GM23248 (cell line): ENCODE results near the gene GRPEL2. TPM values are rescaled to one million over a fixed set of nuclear protein-coding genes. Genes with fewer than 3 reads are reported as not detected.

Source experiments
- DNase-seq: peaks from one replicate; pipeline ENCODE4 v3.0.0-alpha.2; 2015
- H2AFZ ChIP-seq: fragments of 200-600 bp; sonication (generic); 2 replicates; pipeline ENCODE4 v1.6.1; 2016; ENCODE audit warnings: antibody characterized with exemption
- H3F3A ChIP-seq: fragments of 200-600 bp; sonication (generic); 2 replicates; pipeline ENCODE4 v1.6.1; 2016; ENCODE audit warnings: mild to moderate bottlenecking, antibody characterized with exemption, mixed run types; ENCODE audit not compliant: insufficient read depth
- H3K27ac ChIP-seq: fragments of 200-600 bp; sonication (generic); 2 replicates; pipeline ENCODE4 v1.5.1; 2016; ENCODE audit warnings: mild to moderate bottlenecking
- H3K27me3 ChIP-seq: fragments of 200-600 bp; sonication (generic); replicated peaks from 2 replicates; pipeline ENCODE4 v1.6.1; 2016; ENCODE audit warnings: mild to moderate bottlenecking; ENCODE audit not compliant: insufficient read depth
- H3K36me3 ChIP-seq: fragments of 200-600 bp; sonication (generic); 2 replicates; pipeline ENCODE4 v1.6.1; 2016; ENCODE audit warnings: low read depth, mild to moderate bottlenecking
- H3K4me1 ChIP-seq: fragments of 200-600 bp; sonication (generic); 2 replicates; pipeline ENCODE4 v1.6.1; 2016; ENCODE audit warnings: mild to moderate bottlenecking; ENCODE audit not compliant: insufficient read depth
- H3K4me2 ChIP-seq: fragments of 200-600 bp; sonication (generic); one replicate; pipeline ENCODE4 v1.6.1; 2016; ENCODE audit warnings: mild to moderate bottlenecking; ENCODE audit not compliant: unreplicated experiment
- H3K4me3 ChIP-seq: fragments of 200-600 bp; sonication (generic); 2 replicates; pipeline ENCODE4 v1.5.1; 2016; ENCODE audit warnings: mild to moderate bottlenecking
- H3K79me2 ChIP-seq: fragments of 200-600 bp; sonication (generic); 2 replicates; pipeline ENCODE4 v1.6.1; 2016; ENCODE audit warnings: mild to moderate bottlenecking; ENCODE audit not compliant: insufficient read depth
- H3K9ac ChIP-seq: fragments of 200-600 bp; sonication (generic); 2 replicates; pipeline ENCODE4 v1.6.1; 2016; ENCODE audit warnings: mild to moderate bottlenecking
- H3K9me2 ChIP-seq: fragments of 200-600 bp; sonication (generic); 2 replicates; pipeline ENCODE4 v1.6.1; 2016; ENCODE audit warnings: mixed run types, mild to moderate bottlenecking, moderate library complexity; ENCODE audit not compliant: insufficient read depth
- H3K9me3 ChIP-seq: fragments of 200-600 bp; sonication (generic); one replicate; pipeline ENCODE4 v1.6.1; 2017; ENCODE audit warnings: low read depth
- H4K20me1 ChIP-seq: fragments of 200-600 bp; sonication (generic); 2 replicates; pipeline ENCODE4 v1.6.0; 2016; ENCODE audit not compliant: insufficient read depth
- EZH2 ChIP-seq: fragments of 200-600 bp; sonication (generic); IDR thresholded peaks from 2 replicates; pipeline ENCODE4 v1.6.1; 2018; ENCODE audit warnings: antibody characterized with exemption, mild to moderate bottlenecking; ENCODE audit not compliant: insufficient read depth, poor library complexity, severe bottlenecking
- EZH2phosphoT487 ChIP-seq: fragments of 200-600 bp; sonication (generic); IDR thresholded peaks from 2 replicates; pipeline ENCODE4 v1.6.1; 2018; ENCODE audit warnings: antibody characterized with exemption, moderate library complexity, mild to moderate bottlenecking, low read depth; ENCODE audit not compliant: insufficient read depth
- WGBS, 2 experiments: methylation state at CpG; one replicate each; pipeline ENCODE4 v1.1.6; 2015 to 2017; ENCODE audit warnings: low lambda C conversion rate in 2 of 2, low coverage in 1 of 2; ENCODE audit errors: missing lambda C conversion rate in 2 of 2; 5-methylcytosine and 5-hydroxymethylcytosine counted together
- in situ Hi-C: fragments of 300-500 bp; cut with MboI; formaldehyde crosslinking; loops from 2 replicates; pipeline ENCODE4 v1.15.0; 2020
- polyA plus RNA-seq: library from polyadenylated mRNA; unstranded; fragments of >200 nt; fragmentation: Nextera tagmentation; extraction: Ambion mirVana; gene quantifications from 2 replicates; pipeline ENCODE4 v1.2.1, GENCODE V29; 2016
- total RNA-seq: library from RNA; depleted of rRNA; stranded (reverse); fragments of >200 nt; shearing (Covaris generic); gene quantifications from 2 replicates; pipeline ENCODE4 v1.2.3, GENCODE V29; 2014

Gene GRPEL2
- total and polyA plus RNA-seq, 2 experiments from 2014 or later = 19.5 to 27.0 TPM

- no peak overlapping the region for H2AFZ ChIP-seq
- H3K27me3 ChIP-seq = no peaks in the 10 kb centered on the region
- H3K9ac ChIP-seq = no peak overlapping the region
- no peaks in the 10 kb centered on the region for H3K9me2 ChIP-seq
- H4K20me1 ChIP-seq = no peaks in the 10 kb centered on the region
- H3K36me3 ChIP-seq = no peaks in the 10 kb centered on the region
- no peak overlapping the region for H3K4me3 ChIP-seq
- H3K9me3 ChIP-seq = no peaks in the 10 kb centered on the region
- TF ChIP-seq EZH2phosphoT487 (no peak), EZH2 (no peak)
- no peaks in the 10 kb centered on the region for H3K79me2 ChIP-seq
- in situ Hi-C loops = no loop called here
- DNase-seq = no peak
- no peaks in the 10 kb centered on the region for H3K4me1 ChIP-seq
- H3K27ac ChIP-seq = no peak overlapping the region
- no peak overlapping the region for H3K4me2 ChIP-seq
- H3F3A ChIP-seq = no peaks in the 10 kb centered on the region
Measured at GRCh38 chr5:149363358-149363757, 18.1 kb downstream of the GRPEL2 start.

- H3K27me3 ChIP-seq = no peaks in the 10 kb centered on the region
- H3K4me2 ChIP-seq = no peak overlapping the region
- H3K9me3 ChIP-seq = no peaks in the 10 kb centered on the region
- in situ Hi-C loops = no loop called here
- H3K79me2 ChIP-seq = no peaks in the 10 kb centered on the region
- H3K9ac ChIP-seq = no peak overlapping the region
- no peaks in the 10 kb centered on the region for H3K36me3 ChIP-seq
- H2AFZ ChIP-seq = no peak overlapping the region
- no peaks in the 10 kb centered on the region for H4K20me1 ChIP-seq
- no peaks in the 10 kb centered on the region for H3F3A ChIP-seq
- H3K4me1 ChIP-seq = no peaks in the 10 kb centered on the region
- no peak overlapping the region for H3K27ac ChIP-seq
- 96 to 99% methylated on average over 9 of the region's 9 CpGs for WGBS, 2 experiments
- TF ChIP-seq EZH2 = no peak
- TF ChIP-seq EZH2phosphoT487 = no peak
- no peak for DNase-seq
- no peaks in the 10 kb centered on the region for H3K9me2 ChIP-seq
- no peak overlapping the region for H3K4me3 ChIP-seq
Measured at GRCh38 chr5:149363936-149364335, 18.6 kb downstream of the GRPEL2 start.

- no peak overlapping the region for H3K27ac ChIP-seq
- DNase-seq = no peak
- no peak overlapping the region for H3K4me3 ChIP-seq
- H3K36me3 ChIP-seq = no peaks in the 10 kb centered on the region
- H3K4me2 ChIP-seq = no peak overlapping the region
- in situ Hi-C loops = no loop called here
- H3K9me3 ChIP-seq = no peaks in the 10 kb centered on the region
- H3K27me3 ChIP-seq = no peaks in the 10 kb centered on the region
- TF ChIP-seq EZH2phosphoT487 = no peak
- TF ChIP-seq EZH2 = no peak
- H3K9me2 ChIP-seq = no peaks in the 10 kb centered on the region
- WGBS, 2 experiments = 65 to 72% methylated on average over 2 of the region's 2 CpGs
- H2AFZ ChIP-seq = no peak overlapping the region
- H3K9ac ChIP-seq = no peak overlapping the region
- H4K20me1 ChIP-seq = no peaks in the 10 kb centered on the region
- no peaks in the 10 kb centered on the region for H3K4me1 ChIP-seq
- H3F3A ChIP-seq = no peaks in the 10 kb centered on the region
- H3K79me2 ChIP-seq = no peaks in the 10 kb centered on the region
Measured at GRCh38 chr5:149364719-149365118, 19.4 kb downstream of the GRPEL2 start.

- Histone ChIP-seq H3F3A (no peaks in the 10 kb centered on the region), H3K4me1 (no peaks in the 10 kb centered on the region), H3K4me2 (no peak overlapping the region), H3K27me3 (no peaks in the 10 kb centered on the region), H2AFZ (no peak overlapping the region), H3K9me3 (no peaks in the 10 kb centered on the region), H3K9me2 (no peaks in the 10 kb centered on the region), H4K20me1 (no peaks in the 10 kb centered on the region), H3K79me2 (no peaks in the 10 kb centered on the region), H3K4me3 (no peak overlapping the region), H3K27ac (no peak overlapping the region), H3K36me3 (no peaks in the 10 kb centered on the region), H3K9ac (no peak overlapping the region)
- DNase-seq = peak; percentile 16
- in situ Hi-C loops = no loop called here
- TF ChIP-seq EZH2 (no peak), EZH2phosphoT487 (no peak)
- 56 to 67% methylated on average over 6 of the region's 6 CpGs for WGBS, 2 experiments
Measured at GRCh38 chr5:149365418-149365817, 20.1 kb downstream of the GRPEL2 start.

- TF ChIP-seq EZH2 = no peak
- TF ChIP-seq EZH2phosphoT487 = no peak
- Histone ChIP-seq H3K4me3 (no peak overlapping the region), H3F3A (no peaks in the 10 kb centered on the region), H3K9ac (no peak overlapping the region), H3K9me3 (no peaks in the 10 kb centered on the region), H3K27ac (no peak overlapping the region), H3K36me3 (no peaks in the 10 kb centered on the region), H3K4me1 (no peaks in the 10 kb centered on the region), H3K27me3 (no peaks in the 10 kb centered on the region), H2AFZ (no peak overlapping the region), H4K20me1 (no peaks in the 10 kb centered on the region), H3K9me2 (no peaks in the 10 kb centered on the region), H3K4me2 (no peak overlapping the region), H3K79me2 (no peaks in the 10 kb centered on the region)
- DNase-seq = no peak
- WGBS, 2 experiments = 77 to 89% methylated on average over 1 of the region's 1 CpG
- in situ Hi-C loops = no loop called here
Measured at GRCh38 chr5:149366169-149366729, 20.9 kb downstream of the GRPEL2 start.
